Activated naive CD8-positive, alpha-beta T cell treated with anti-CD3 and anti-CD28 coated beads, Interleukin-2, amount 50 U/mL, for 24 hours (primary cell): Measurements from ENCODE around the gene FBN2.

Experiments used
- ATAC-seq: fragments of 150-1000 bp; cut with Tn5 transposase; one replicate; pipeline ENCODE4 v1.10.0; 2021
- DNase-seq: peaks from one replicate; pipeline ENCODE4 v3.0.0; 2021
- H3K27ac Mint-ChIP-seq: one replicate; pipeline ENCODE4 v1.8.0; 2021; ENCODE audit warnings: mild to moderate bottlenecking, mixed read lengths
- H3K27me3 Mint-ChIP-seq: one replicate; pipeline ENCODE4 v1.8.0; 2021; ENCODE audit warnings: mixed read lengths
- H3K36me3 Mint-ChIP-seq: one replicate; pipeline ENCODE4 v1.8.0; 2021; ENCODE audit warnings: low read depth, mixed read lengths
- H3K4me1 Mint-ChIP-seq: one replicate; pipeline ENCODE4 v1.8.0; 2021; ENCODE audit warnings: mixed read lengths
- H3K4me3 Mint-ChIP-seq: one replicate; pipeline ENCODE4 v1.8.0; 2021; ENCODE audit warnings: mild to moderate bottlenecking, moderate library complexity, mixed read lengths
- H3K9me3 Mint-ChIP-seq: one replicate; pipeline ENCODE4 v1.8.0; 2021; ENCODE audit warnings: mixed read lengths

The FBN2 gene

GRCh38 chr5:128538000-128538249 lies at the start of gene FBN2:
TSS of gene FBN2 (minus strand) at chr5:128538245. CDS start at chr5:128537603, 642 bp downstream.
- H3K4me3 Mint-ChIP-seq, result no peak within 1 kb of the TSS
- peaks cover 1% of the 10 kb centered on the region for H3K4me1 Mint-ChIP-seq
- DNase-seq (no peak), ATAC-seq (no peak)
- no peak within 1 kb of the TSS for H3K27ac Mint-ChIP-seq
- H3K9me3 Mint-ChIP-seq, result no peaks in the 10 kb centered on the region
- peaks cover 34% of the 10 kb centered on the region for H3K27me3 Mint-ChIP-seq
- no peaks in the 10 kb centered on the region for H3K36me3 Mint-ChIP-seq

GRCh38 chr5:128587275-128587674 lies 49.2 kb upstream of the FBN2 start:
- no peaks in the 10 kb centered on the region for H3K36me3 Mint-ChIP-seq
- DNase-seq (no peak), ATAC-seq (no peak)
- H3K9me3 Mint-ChIP-seq, result peaks cover 16% of the 10 kb centered on the region
- no peaks in the 10 kb centered on the region for H3K4me1 Mint-ChIP-seq
- no peaks in the 10 kb centered on the region for H3K27me3 Mint-ChIP-seq
- no peak overlapping the region for H3K4me3 Mint-ChIP-seq
- H3K27ac Mint-ChIP-seq, result no peak overlapping the region

- Mint-ChIP-seq H3K4me3 (no peak overlapping the region), H3K27ac (no peak overlapping the region), H3K4me1 (no peaks in the 10 kb centered on the region), H3K27me3 (no peaks in the 10 kb centered on the region), H3K9me3 (peaks cover 18% of the 10 kb centered on the region), H3K36me3 (no peaks in the 10 kb centered on the region)
- ATAC-seq, result no peak
- DNase-seq, result no peak
Measured at GRCh38 chr5:128586848-128587247, 48.8 kb upstream of the FBN2 start.

- Mint-ChIP-seq H3K4me1 (no peaks in the 10 kb centered on the region), H3K27me3 (no peaks in the 10 kb centered on the region), H3K36me3 (no peaks in the 10 kb centered on the region), H3K9me3 (peaks cover 26% of the 10 kb centered on the region), H3K27ac (no peak overlapping the region), H3K4me3 (no peak overlapping the region)
- ATAC-seq, result no peak
- DNase-seq, result no peak
Measured at GRCh38 chr5:128579639-128580038, 41.6 kb upstream of the FBN2 start.

GRCh38 chr5:128579093-128579492 lies 41.0 kb upstream of the FBN2 start:
- no peaks in the 10 kb centered on the region for H3K36me3 Mint-ChIP-seq
- no peak for ATAC-seq
- no peak for DNase-seq
- H3K27me3 Mint-ChIP-seq, result no peaks in the 10 kb centered on the region
- no peak overlapping the region for H3K4me3 Mint-ChIP-seq
- H3K4me1 Mint-ChIP-seq, result no peaks in the 10 kb centered on the region
- no peak overlapping the region for H3K27ac Mint-ChIP-seq
- peaks cover 26% of the 10 kb centered on the region for H3K9me3 Mint-ChIP-seq

GRCh38 chr5:128574041-128574440 lies 36.0 kb upstream of the FBN2 start:
- ATAC-seq, result no peak
- Mint-ChIP-seq H3K4me1 (no peaks in the 10 kb centered on the region), H3K36me3 (no peaks in the 10 kb centered on the region), H3K9me3 (peaks cover 11% of the 10 kb centered on the region), H3K4me3 (no peak overlapping the region), H3K27me3 (no peaks in the 10 kb centered on the region), H3K27ac (no peak overlapping the region)
- DNase-seq, result no peak

GRCh38 chr5:128572930-128573319 lies 34.9 kb upstream of the FBN2 start:
- Mint-ChIP-seq H3K27ac (no peak overlapping the region), H3K9me3 (peaks cover 8% of the 10 kb centered on the region), H3K36me3 (no peaks in the 10 kb centered on the region), H3K27me3 (no peaks in the 10 kb centered on the region), H3K4me1 (no peaks in the 10 kb centered on the region), H3K4me3 (no peak overlapping the region)
- DNase-seq (no peak), ATAC-seq (no peak)

GRCh38 chr5:128572051-128572929 lies 34.2 kb upstream of the FBN2 start:
- no peaks in the 10 kb centered on the region for H3K27me3 Mint-ChIP-seq
- no peak overlapping the region for H3K4me3 Mint-ChIP-seq
- no peaks in the 10 kb centered on the region for H3K4me1 Mint-ChIP-seq
- no peak overlapping the region for H3K27ac Mint-ChIP-seq
- H3K36me3 Mint-ChIP-seq, result no peaks in the 10 kb centered on the region
- peaks cover 8% of the 10 kb centered on the region for H3K9me3 Mint-ChIP-seq
- ATAC-seq (no peak), DNase-seq (no peak)

GRCh38 chr5:128566178-128566577 lies 28.1 kb upstream of the FBN2 start:
- Mint-ChIP-seq H3K27ac (no peak overlapping the region), H3K9me3 (no peaks in the 10 kb centered on the region), H3K4me3 (no peak overlapping the region), H3K27me3 (no peaks in the 10 kb centered on the region), H3K4me1 (no peaks in the 10 kb centered on the region), H3K36me3 (no peaks in the 10 kb centered on the region)
- ATAC-seq (no peak), DNase-seq (no peak)

- Mint-ChIP-seq H3K27ac (no peak overlapping the region), H3K36me3 (no peaks in the 10 kb centered on the region)
Measured at GRCh38 chr5:128559300-128560297, 21.6 kb upstream of the FBN2 start.

GRCh38 chr5:128553747-128554146 lies 15.7 kb upstream of the FBN2 start:
- no peaks in the 10 kb centered on the region for H3K27me3 Mint-ChIP-seq
- H3K36me3 Mint-ChIP-seq, result no peaks in the 10 kb centered on the region
- H3K27ac Mint-ChIP-seq, result no peak overlapping the region
- peaks cover 23% of the 10 kb centered on the region for H3K9me3 Mint-ChIP-seq
- ATAC-seq (no peak), DNase-seq (no peak)
- H3K4me1 Mint-ChIP-seq, result no peaks in the 10 kb centered on the region
- H3K4me3 Mint-ChIP-seq, result no peak overlapping the region

More at GRCh38 chr5:128559300-128560297, 21.6 kb upstream of the FBN2 start:
- H3K9me3 Mint-ChIP-seq, result no peaks in the 10 kb centered on the region
- no peaks in the 10 kb centered on the region for H3K27me3 Mint-ChIP-seq
- H3K4me3 Mint-ChIP-seq, result no peak overlapping the region
- no peaks in the 10 kb centered on the region for H3K4me1 Mint-ChIP-seq
- DNase-seq, result no peak
- ATAC-seq, result no peak

GRCh38 chr5:128551476-128551875 lies 13.4 kb upstream of the FBN2 start:
- H3K27ac Mint-ChIP-seq, result no peak overlapping the region
- DNase-seq (no peak), ATAC-seq (no peak)
- no peak overlapping the region for H3K4me3 Mint-ChIP-seq
- H3K36me3 Mint-ChIP-seq, result no peaks in the 10 kb centered on the region
- H3K4me1 Mint-ChIP-seq, result no peaks in the 10 kb centered on the region
- no peaks in the 10 kb centered on the region for H3K27me3 Mint-ChIP-seq
- H3K9me3 Mint-ChIP-seq, result peaks cover 23% of the 10 kb centered on the region

GRCh38 chr5:128549496-128549895 lies 11.5 kb upstream of the FBN2 start:
- DNase-seq (no peak), ATAC-seq (no peak)
- H3K9me3 Mint-ChIP-seq, result peaks cover 23% of the 10 kb centered on the region
- no peaks in the 10 kb centered on the region for H3K27me3 Mint-ChIP-seq
- no peaks in the 10 kb centered on the region for H3K4me1 Mint-ChIP-seq
- no peaks in the 10 kb centered on the region for H3K36me3 Mint-ChIP-seq
- no peak overlapping the region for H3K4me3 Mint-ChIP-seq
- H3K27ac Mint-ChIP-seq, result no peak overlapping the region

- Mint-ChIP-seq H3K9me3 (peaks cover 14% of the 10 kb centered on the region), H3K27ac (no peak overlapping the region), H3K4me1 (no peaks in the 10 kb centered on the region), H3K36me3 (no peaks in the 10 kb centered on the region), H3K4me3 (no peak overlapping the region), H3K27me3 (no peaks in the 10 kb centered on the region)
- no peak for ATAC-seq
- no peak for DNase-seq
Measured at GRCh38 chr5:128546658-128547281, 8.7 kb upstream of the FBN2 start.
